ENCODE data around the gene ANGPTL2.

Gene ANGPTL2

DNA sequence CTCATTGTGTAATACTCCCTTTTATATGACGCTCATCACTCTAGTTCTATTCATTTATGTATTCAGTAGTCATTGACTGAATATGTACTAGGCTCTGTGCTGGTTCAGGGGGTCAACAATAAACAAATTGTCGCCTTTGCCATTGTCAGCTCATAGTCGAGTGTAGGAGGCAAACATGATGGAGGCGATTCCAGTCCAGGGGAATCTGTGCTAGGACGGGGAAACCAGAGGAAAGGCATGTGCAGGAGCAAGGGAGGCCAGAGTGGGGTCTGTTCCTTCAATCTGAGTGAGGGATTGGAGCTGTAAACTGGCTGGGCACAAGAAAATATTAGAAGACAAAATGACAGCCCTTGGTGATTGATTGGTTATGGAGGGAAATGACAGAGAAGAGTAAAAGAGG lies 83.9 kb downstream of the ANGPTL2 start:
- no peak for DNase-seq
